ENCODE data around the gene GRK4.

DNA sequence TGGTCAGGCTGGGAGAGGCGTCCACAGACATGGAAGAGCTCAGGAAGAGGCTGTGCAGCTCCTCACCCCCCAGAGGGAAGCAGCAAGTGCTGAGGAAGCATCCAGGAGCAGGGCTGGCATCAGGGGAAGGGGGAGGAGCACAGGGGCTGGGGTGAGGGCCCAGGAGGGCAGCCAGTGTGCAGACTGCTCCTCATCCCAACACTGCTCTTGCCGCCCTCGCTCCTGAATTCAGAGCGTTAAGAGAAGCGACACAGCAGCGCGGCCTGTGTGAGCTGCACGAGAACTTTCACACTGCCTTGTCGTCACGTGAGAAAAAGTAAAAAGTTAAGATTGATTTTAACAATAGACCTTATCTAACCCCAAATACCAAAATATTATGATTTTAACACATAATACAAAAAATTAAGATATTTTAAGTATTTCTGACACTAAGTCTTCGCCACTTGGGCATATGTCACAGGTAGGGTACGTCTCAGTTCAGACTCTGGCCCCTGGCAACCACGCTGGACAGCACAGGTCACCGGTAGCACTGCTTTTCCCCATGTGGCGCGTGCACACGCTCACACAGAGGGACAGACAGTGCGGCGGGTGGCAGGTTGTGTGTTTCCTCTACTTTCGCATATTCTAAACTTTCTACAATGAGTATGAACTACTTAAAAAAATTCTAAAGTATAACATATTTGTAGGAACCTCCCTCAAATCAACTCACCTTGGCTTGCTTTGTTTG is 19.8 kb upstream of the GRK4 start:
- TF ChIP-seq CTCF (IDR thresholded peaks at IDR 0.05) (no peak), POLR2A (IDR thresholded peaks at IDR 0.05) (no peak), EP300 (IDR thresholded peaks at IDR 0.05) (no peak), POLR2AphosphoS5 (IDR thresholded peaks at IDR 0.05) (no peak)

Measured in upper lobe of left lung (tissue), 4 donors.